CD4-positive, alpha-beta T cell treated with Interleukin-6 at 100 ng/mL for 8 hours (primary cell): ENCODE data around the gene PTCRA.
"Not testable (repeated sequence)": the region's sequence is repeated elsewhere in the genome, so short reads cannot be mapped to it uniquely, and the experiment has no call there.

ENCODE experiments used
- DNase-seq: peaks from one replicate; pipeline ENCODE4 v3.0.0-alpha.2; 2020; ENCODE audit warnings: mixed read lengths, low spot score

PTCRA gene

GRCh38 chr6:42915732-42916131 is at the start of gene PTCRA:
PTCRA (plus strand) TSS chr6:42916053; CDS start chr6:42916070, 17 bp downstream.
- DNase-seq, result no peak

- DNase-seq, result no peak
These were observed 45.5 kb upstream of the PTCRA start for GRCh38 chr6:42870145-42870936.

- DNase-seq, result no peak
These were observed 44.1 kb upstream of the PTCRA start for GRCh38 chr6:42871711-42872110.

GRCh38 chr6:42873313-42873712 is 42.5 kb upstream of the PTCRA start:
- DNase-seq, result no peak

DNA sequence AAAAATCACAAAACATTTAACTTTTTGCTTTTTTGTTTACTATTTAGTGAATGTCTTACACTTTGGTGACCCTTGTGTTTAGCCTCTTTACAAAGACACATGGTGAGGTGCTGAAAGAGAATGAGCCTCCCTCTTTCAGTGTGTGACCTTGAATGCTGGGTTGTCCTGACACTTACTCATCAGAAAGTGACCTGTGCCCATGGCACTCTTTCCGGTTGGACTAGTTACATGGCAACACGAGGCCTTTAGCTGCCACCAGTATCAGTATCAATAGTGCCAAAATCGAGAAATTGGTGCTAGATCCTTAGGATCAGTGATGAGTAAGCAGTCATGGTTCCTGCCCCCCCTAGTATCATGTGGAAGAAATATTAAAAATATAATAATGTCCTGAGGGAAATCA is 38.2 kb upstream of the PTCRA start:
- DNase-seq, result no peak

GRCh38 chr6:42879372-42880239 is 36.2 kb upstream of the PTCRA start, which contains the start of gene RPL7L1:
RPL7L1 (plus strand) TSS chr6:42879616; CDS start chr6:42879911, 295 bp downstream.
- DNase-seq, result peak; percentile 86

- not testable (repeated sequence) for DNase-seq
These were observed 35.5 kb upstream of the PTCRA start for GRCh38 chr6:42880240-42880817.

- not testable (repeated sequence) for DNase-seq
These were observed 35.0 kb upstream of the PTCRA start for GRCh38 chr6:42880871-42881270.

- no peak for DNase-seq
These were observed 30.2 kb upstream of the PTCRA start for GRCh38 chr6:42885702-42886101.

DNA sequence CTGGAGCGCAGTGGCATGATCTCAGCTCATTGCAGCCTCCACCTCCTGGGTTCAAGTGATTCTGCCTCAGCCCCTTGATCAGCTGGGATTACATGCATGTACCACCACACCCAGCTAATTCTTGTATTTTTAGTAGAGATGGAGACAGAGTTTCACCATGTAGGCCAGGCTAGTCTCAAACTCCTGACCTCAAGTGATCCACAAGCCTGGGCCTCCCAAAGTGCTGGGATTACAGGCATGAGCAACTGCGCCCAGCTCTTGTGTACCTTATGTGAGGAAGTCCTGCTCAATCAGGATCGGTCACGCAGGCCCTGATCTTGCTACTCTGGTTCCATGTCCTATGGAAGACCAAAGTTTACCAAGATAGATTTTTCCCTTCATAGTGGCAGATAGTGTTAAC is 27.7 kb upstream of the PTCRA start:
- not testable (repeated sequence) for DNase-seq

GRCh38 chr6:42889815-42890214 is 26.0 kb upstream of the PTCRA start:
- no peak for DNase-seq

DNA sequence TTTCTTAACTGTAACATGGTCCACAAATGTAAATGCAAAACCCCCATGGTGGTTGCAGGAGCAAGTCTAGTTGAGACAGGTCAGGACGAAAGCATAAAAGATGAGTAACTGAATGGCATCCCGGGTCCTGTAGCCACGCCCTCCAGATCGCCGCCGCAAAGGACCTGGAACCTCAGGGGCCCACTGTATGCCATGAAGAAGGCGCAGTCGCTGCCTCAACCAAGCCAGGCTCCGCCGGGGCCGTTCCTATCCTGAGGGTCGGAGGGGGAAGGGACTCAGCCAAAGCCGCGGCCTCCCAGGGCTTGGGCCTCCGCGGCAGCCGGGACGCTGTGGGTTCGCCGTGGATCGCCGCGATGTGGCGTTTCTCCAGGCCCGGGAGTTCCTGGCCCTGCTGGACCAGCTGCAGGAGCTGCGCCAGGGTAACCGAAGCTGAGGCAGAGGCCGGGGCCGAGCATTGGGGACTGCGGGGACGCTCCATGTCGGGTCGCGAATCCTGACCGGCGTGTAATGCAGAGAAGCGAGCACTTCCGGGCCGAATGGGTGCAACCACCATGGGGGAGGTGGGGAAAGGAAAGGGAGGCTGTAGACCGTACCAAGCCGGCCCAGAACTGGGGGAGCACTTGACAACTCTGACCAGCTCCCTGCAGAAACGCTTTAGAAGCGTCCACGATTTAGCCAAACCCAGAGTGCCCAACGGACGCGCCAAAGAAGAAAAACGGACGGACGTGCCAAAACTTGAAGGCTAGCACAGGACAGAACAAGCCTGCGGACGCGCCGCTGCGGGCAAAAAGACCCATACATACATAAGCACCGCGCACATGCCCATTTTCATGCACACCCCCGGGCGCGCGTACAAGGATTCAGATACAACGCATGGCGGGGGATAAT is 25.3 kb upstream of the PTCRA start:
- peak; percentile 90 for DNase-seq

DNA sequence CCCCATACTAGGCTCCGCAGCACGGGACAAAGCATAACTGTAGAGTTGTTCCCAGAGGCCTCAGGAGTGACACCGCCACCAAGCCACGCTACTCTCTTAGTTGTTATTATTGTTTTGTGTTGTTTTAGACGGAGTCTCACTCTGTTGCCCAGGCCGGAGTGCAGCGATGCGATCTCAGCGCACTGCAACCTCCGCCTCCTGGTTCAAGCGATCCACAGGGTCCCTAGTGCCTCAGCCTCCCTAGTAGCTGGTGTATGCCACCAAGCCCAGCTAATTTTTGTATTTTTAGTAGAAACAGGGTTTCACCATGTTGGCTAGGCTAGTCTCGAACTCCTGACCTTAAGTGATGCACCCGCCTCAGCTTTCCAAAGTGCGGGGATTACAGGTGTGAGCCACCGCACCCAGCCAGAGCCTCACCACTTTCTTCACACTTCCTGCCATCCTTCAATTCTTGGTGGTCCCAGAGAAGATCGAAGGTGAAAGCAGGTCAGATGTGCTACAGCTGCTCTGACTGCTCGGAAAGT is 24.6 kb upstream of the PTCRA start:
- DNase-seq, result no peak

GRCh38 chr6:42894041-42894828 is 21.6 kb upstream of the PTCRA start:
- DNase-seq, result not testable (repeated sequence)

GRCh38 chr6:42896178-42896719 is 19.6 kb upstream of the PTCRA start:
- DNase-seq, result no peak

GRCh38 chr6:42898891-42899361 is 16.9 kb upstream of the PTCRA start:
- peak; percentile 64 for DNase-seq

DNA sequence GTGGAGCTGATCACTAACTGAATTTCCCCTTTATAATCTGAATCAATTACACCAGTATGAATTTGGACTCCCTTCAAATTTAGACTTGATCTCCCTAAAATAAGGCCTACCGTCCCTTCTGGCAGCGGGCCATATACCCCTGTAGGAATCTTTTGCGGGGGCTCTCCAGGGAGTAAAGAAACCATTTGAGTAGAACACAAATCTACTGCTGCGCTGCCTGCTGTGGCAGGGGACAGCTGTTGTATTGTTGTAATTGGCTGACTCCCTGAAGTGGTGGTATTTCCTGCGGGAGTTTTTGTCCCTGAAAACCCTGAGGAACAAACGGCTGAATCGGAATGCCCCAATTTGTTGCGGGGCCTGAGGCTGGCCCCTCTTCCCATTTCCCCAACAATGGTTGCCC is 16.0 kb upstream of the PTCRA start:
- DNase-seq, result no peak

DNA sequence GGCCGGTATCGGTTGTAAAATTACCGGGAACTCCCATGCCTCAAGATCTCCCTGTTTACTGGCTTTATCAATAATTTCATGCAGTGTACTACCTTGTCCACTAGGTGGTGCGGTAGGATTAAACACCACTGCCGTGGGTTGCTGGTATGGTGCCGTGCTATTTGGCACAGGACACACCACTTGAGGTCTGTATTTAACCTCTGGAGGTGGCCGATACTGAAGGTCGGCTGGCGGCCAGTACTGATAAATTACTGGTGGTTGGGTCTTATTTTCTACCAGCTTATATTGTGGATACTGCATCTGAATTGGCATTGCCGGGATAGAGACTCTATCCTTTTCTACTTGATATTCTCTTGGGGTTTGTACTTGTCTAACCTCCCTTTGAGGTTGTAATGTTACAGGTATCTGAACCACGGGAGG is 14.3 kb upstream of the PTCRA start:
- DNase-seq, result peak; percentile 82

DNA sequence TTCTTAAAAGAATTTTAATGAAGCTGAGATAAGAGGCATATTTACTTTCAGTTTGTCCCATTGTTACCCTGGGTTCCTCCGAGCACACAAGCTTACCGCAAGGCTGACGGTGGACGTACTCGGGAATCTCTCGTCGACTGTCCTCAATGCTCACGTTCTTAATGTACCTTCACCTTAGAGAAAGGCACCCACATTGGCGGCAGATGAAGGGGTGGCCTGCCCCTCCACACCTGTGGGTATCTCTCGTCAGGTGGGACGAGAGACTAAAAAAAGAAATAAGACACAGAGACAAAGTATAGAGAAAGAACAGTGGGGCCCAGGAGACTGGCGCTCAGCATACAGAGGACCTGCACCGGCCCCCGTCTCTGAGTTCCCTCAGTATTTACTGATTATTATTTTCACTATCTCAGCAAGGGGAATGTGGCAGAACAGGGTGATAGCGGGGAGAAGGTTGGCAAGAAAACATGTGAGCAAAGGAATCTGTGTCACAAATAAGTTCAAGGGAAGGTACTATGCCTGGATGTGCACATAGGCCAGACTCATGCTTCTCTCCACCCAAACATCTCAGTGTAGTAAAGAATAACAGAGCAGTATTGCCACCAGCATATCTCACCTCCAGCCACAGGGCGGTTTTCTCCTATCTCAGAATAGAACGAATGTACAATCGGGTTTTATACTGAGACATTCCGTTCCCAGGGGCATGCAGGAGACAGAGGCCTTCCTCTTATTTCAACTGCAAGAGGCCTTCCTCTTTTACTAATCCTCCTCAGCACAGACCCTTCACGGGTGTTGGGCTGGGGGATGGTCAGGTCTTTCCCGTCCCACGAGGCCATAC is 13.2 kb upstream of the PTCRA start:
- DNase-seq, result not testable (repeated sequence)
